Bronchial epithelial cell (primary cell): ENCODE data around the gene HARBI1. TPM values are rescaled to one million over a fixed set of nuclear protein-coding genes. Genes with fewer than 3 reads are reported as not detected.

ENCODE experiments used
- DNase-seq: peaks from one replicate; pipeline ENCODE4 v3.0.0-alpha.2; 2010; ENCODE audit warnings: low read depth
- FAIRE-seq: peaks from 2 replicates; lab custom pipeline; 2011; peaks lifted over from hg19 to GRCh38; lab: Jason Lieb, UNC
- H3K27me3 ChIP-seq: 2 replicates; pipeline ENCODE4 v1.5.1; 2011; ENCODE audit warnings: low read length; ENCODE audit not compliant: control insufficient read depth, insufficient read depth
- H3K36me3 ChIP-seq: 2 replicates; pipeline ENCODE4 v1.5.1; 2011; ENCODE audit warnings: low read length; ENCODE audit not compliant: control insufficient read depth, insufficient read depth
- H3K4me3 ChIP-seq: 2 replicates; pipeline ENCODE4 v1.5.1; 2011; ENCODE audit warnings: mild to moderate bottlenecking, low read depth, low read length, control low read depth
- CTCF ChIP-seq: IDR thresholded peaks from 2 replicates; pipeline ENCODE4 v1.5.1; 2011; ENCODE audit warnings: mild to moderate bottlenecking, moderate library complexity, low read length, control low read depth, inconsistent platforms; ENCODE audit not compliant: insufficient read depth, severe bottlenecking
- total RNA-seq: library from RNA; depleted of rRNA; stranded (reverse); fragments of >200 nt; gene quantifications from 2 replicates; pipeline ENCODE4 v1.2.1, GENCODE V29; 2014

The HARBI1 gene
- total RNA-seq, 1 donor from 2014 or later, result 8.4 TPM

- Histone ChIP-seq H3K4me3 (no peak overlapping the region), H3K27me3 (no peaks in the 10 kb centered on the region), H3K36me3 (no peaks in the 10 kb centered on the region)
- no peak for DNase-seq
- FAIRE-seq, result no peak
- no peak for TF ChIP-seq CTCF
Observed at GRCh38 chr11:46640036-46640788, 23.2 kb upstream of the HARBI1 start.

- FAIRE-seq (no peak), DNase-seq (no peak)
- Histone ChIP-seq H3K36me3 (no peaks in the 10 kb centered on the region), H3K4me3 (no peak overlapping the region), H3K27me3 (no peaks in the 10 kb centered on the region)
- TF ChIP-seq CTCF, result no peak
Observed at GRCh38 chr11:46639197-46639839, 22.3 kb upstream of the HARBI1 start.

- Histone ChIP-seq H3K27me3 (no peaks in the 10 kb centered on the region), H3K36me3 (no peaks in the 10 kb centered on the region), H3K4me3 (no peak overlapping the region)
- FAIRE-seq (no peak), DNase-seq (no peak)
- TF ChIP-seq CTCF, result no peak
Observed at GRCh38 chr11:46637546-46637945, 20.5 kb upstream of the HARBI1 start.

- DNase-seq (no peak), FAIRE-seq (no peak)
- no peak for TF ChIP-seq CTCF
- Histone ChIP-seq H3K36me3 (peaks cover 3% of the 10 kb centered on the region), H3K27me3 (no peaks in the 10 kb centered on the region), H3K4me3 (no peak overlapping the region)
Observed at GRCh38 chr11:46635557-46636139, 18.6 kb upstream of the HARBI1 start.

GRCh38 chr11:46633291-46634217 lies 16.5 kb upstream of the HARBI1 start:
- FAIRE-seq (no peak), DNase-seq (no peak)
- no peak overlapping the region for H3K4me3 ChIP-seq
- H3K27me3 ChIP-seq, result no peaks in the 10 kb centered on the region
- TF ChIP-seq CTCF, result no peak
- peaks cover 3% of the 10 kb centered on the region for H3K36me3 ChIP-seq
